Activated gamma-delta T cell (primary cell): ENCODE data around the gene CPAMD8.

Experiments
- DNase-seq: peaks from one replicate; lab custom pipeline; 2025; lab: John Stamatoyannopoulos, UW

Gene CPAMD8

DNA sequence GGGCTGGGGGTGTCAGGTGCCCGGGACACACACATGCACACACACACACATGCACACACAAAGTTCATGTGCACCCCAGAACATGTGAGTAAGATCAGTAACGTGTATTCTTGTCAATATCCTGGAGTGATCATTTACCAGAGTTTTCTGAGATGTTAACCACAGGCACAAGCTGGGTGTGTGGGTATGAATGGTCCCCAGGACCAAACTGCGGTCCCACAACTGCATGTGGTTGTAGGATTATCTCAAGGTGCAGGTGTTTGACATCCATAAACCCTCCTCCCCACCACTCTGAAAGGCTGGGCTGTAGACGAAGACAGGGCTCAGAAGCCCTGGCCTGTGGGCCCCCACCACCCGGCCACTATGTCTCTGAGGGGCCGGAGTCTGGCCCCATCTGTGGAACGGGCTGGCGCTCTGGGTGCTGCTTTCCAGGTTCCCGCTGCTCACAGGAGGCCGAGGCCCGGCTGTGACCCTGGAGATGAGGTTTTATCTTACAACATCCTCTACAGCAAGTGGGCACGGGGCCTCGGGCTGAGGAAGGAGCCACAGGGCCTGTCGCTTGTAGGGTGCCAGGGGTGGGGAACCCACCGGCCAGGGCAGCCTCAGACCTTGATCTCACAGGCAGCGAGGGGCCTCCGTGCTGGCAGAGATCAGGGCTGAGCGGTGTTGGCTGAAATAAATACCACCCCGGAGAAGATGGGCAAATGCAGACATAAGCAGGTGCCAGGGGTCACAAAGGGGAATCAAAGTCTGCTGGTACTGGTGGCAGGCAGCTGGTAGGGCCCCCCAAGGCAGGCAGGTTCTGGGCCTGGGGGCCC lies 133.5 kb downstream of the CPAMD8 start:
- no peak for DNase-seq

DNA sequence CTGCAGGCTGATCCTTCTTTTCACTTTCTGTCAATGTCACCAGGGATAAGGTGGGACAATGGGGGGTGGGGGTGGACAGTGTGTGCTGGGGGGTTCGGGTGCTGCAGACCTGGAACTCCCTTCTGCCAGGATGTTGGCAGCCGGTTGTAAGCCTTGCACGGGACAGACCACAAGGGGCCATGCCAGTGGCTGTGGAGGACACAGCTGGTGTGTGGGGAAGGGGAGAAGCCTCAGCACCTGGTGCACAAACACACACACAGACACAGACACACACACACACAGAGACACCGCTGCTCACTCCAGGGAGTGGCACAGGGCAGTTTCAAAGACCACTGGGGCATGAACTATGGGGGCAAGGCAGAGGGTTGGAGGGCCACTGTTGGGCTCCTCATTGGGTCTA lies 134.2 kb downstream of the CPAMD8 start:
- DNase-seq: no peak

DNA sequence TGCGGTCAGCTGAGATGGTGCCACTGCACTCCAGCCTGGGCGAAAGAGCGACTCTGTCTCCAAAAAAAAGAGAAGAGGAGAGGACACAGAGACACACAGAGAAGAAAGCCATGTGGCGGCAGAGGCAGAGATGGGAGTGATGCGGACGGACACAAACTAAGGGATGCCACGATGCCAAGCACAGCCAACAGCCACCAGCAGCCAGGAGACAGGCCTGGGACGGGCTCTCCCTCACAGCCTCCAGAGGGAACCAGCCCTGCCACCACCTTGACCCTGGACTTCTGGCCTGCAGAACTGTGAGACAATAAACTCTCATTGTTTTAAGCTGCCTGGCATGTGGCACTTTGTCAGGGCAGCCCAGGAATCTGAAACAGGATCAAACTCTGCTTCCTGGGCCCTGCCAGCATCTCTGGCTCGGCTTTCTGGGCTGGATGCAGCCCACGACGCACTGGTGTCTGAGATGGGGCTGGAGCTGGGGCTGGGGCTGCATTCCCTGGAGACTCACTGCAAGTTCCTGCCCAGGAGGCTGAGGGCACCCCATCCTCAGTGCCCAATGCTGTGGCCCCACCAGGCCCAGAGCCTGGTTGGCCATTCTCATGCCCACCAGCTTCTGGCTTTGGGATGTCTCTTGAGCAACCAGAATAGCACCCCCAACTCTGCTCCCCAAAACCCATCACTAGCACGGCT lies 134.8 kb downstream of the CPAMD8 start:
- DNase-seq: no peak

DNA sequence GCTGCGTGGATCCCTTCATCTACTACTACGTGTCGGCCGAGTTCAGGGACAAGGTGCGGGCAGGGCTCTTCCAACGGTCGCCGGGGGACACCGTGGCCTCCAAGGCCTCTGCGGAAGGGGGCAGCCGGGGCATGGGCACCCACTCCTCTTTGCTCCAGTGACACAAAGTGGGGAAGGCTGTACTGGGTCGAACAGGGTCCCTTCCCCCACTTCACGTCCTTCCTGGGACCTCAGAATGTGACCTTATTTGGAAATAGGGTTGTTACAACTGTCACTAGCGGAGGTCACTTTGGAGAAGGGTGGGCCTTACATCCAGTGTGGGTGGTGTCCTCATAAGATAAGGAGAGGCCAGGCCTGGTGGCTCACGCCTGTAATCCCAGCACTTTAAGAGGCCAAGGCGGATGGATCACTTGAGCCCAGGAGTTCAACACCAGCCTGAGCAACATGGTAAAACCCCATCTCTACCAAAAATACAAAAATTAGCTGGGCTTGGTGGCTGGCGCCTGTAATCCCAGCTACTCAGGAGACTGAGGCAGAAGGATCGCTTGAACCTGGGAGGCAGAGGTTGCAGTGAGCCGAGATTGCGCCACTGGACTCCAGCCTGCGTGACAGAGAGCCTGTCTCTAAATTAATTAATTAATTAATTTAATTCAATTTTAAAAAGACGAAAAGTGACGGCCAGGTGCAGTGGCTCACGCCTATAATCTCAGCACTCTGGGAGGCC lies 136.0 kb downstream of the CPAMD8 start:
- DNase-seq: no peak

DNA sequence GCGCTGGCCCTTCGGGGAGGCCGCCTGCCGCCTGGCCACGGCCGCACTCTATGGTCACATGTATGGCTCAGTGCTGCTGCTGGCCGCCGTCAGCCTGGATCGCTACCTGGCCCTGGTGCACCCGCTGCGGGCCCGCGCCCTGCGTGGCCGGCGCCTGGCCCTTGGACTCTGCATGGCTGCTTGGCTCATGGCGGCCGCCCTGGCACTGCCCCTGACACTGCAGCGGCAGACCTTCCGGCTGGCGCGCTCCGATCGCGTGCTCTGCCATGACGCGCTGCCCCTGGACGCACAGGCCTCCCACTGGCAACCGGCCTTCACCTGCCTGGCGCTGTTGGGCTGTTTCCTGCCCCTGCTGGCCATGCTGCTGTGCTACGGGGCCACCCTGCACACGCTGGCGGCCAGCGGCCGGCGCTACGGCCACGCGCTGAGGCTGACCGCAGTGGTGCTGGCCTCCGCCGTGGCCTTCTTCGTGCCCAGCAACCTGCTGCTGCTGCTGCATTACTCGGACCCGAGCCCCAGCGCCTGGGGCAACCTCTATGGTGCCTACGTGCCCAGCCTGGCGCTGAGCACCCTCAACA lies 136.6 kb downstream of the CPAMD8 start:
- no peak for DNase-seq

DNA sequence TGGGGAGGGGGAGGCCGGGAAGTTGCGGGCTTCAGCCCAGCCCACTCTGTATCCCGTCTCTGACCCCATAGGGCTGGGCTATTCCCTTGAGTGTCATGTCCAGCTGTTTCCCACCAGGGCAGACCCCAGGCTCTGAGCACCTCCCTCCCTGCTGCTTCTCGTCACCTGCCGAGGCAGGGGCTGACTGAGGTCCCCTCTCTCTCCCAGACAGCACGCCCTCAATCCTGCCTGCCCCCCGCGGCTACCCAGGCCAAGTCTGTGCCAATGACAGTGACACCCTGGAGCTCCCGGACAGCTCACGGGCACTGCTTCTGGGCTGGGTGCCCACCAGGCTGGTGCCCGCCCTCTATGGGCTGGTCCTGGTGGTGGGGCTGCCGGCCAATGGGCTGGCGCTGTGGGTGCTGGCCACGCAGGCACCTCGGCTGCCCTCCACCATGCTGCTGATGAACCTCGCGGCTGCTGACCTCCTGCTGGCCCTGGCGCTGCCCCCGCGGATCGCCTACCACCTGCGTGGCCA lies 137.2 kb downstream of the CPAMD8 start:
- no peak for DNase-seq

DNA sequence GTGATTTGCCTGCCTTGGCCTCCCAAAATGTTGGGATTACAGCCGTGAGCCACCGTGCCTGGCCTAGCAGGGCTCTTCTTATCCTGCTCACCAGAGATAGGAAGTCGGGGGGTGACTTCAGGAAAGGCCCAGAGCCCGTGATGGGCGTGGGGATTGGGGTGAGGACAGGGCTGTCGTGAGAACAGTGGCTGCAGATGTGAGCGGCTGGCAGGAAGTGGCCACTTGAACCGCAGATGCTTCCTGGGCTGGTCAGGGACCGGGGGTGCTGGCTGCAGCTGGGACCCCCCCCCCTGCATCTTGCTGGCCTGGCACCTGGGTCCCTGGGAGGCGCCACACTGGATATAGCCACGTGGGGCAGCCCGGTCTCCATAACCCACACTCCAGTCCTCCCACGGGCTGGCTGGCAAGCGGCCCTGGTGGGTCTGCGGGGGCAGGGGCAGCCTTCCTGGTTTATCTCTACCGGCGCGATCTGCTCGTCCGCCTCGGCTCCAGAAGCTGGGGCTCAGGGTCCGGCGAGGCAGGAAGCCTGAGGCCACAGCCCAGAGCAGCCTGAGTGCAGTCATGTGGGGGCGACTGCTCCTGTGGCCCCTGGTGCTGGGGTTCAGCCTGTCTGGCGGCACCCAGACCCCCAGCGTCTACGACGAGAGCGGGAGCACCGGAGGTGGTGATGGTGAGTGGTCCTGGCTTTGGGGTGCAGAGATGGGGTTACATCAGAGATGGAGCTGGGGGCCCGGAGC lies 137.8 kb downstream of the CPAMD8 start, which contains the start of gene F2RL3:
Gene F2RL3, plus strand, starts transcription at position 371 of the 737 bp plus-strand sequence. Its CDS starts 191 bp downstream, at position 562.
- DNase-seq: no peak

DNA sequence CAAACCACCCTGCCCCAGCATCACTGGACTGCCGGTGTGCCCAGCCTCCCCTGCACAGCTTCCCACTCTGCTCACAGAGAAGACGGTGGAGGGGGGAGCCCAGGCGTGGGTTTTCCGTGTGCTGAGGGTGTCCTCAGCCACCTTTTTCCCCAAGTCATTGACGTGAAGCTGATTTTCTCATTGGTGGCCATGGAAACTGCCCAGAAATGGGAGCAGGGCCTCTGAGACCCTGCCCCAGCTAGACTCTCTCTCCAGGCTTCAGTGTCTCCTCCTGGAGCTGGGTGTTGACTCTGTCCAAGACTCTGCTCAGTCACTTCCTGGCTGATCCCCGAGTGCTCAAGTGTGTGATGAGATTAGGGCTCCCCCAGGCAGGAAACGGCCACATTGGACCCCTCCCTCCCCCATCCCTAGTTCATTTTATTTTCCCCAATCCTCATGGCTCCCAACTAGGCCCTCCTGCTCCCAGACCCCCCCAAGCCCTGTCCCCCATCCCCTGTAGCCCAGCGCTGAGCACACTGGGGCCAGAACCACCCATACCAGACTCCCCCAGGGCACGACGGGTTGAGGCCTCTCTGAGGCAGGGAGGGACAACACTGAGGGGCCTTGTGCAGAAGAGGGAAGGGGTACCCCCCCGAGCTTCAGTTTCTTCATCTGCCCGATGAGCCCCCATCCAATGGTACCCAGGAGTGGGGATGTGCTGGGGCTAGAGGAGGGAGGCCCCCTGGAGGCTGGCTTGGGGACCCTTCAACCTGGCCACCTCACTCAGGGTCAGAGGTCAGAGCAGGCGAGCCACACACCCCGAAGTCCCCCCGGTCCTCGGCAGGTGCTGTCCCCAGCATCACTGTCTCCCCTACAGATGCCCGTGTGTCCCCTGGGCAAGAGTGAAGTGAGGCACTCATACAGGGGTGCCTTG lies 139.0 kb downstream of the CPAMD8 start:
- DNase-seq: no peak

DNA sequence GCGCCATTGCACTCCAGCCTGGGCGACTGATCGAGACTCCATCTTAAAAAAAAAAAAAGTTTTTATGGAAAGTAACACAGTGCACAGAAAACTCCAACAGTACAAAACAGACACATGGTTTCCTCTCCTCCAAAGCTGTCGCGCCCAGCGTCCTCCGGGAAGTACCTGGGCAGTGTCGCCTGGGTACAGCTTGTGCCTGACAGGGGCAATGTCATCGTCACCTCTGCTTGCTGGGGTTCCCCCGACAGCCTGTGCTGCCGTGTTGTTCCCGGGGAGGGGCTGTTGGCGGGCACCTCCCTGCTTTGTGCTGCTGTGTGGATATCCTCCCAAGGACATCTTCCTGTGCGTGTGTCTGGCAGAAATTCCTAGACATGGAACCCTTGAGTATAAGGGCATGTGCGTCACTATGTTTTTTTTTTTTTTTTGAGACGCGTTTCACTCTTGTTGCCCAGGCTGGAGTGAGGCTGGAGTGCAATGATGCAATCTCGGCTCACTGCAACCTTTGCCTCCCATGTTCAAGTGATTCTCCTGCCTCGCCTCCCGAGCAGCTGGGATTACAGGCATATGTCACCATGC lies 140.2 kb downstream of the CPAMD8 start:
- no peak for DNase-seq

DNA sequence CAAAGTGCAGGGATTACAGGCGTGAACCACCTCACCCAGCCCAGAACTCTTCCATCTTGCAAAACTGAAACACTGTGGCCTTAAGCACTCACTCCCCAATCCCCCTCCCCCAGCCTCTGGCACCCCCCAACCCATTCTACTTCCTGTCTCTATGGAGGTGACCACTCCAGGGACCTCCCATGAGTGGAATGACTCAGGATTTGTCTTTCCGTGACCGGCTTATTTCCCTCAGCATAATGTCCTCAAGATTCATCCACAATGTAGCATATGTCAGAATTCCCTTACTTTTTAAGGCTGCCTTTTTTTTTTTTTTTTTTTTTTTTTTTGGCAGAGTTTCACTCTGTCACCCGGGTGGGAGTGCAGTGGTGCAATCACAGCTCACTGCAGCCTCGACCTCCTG lies 141.4 kb downstream of the CPAMD8 start:
- no peak for DNase-seq

DNA sequence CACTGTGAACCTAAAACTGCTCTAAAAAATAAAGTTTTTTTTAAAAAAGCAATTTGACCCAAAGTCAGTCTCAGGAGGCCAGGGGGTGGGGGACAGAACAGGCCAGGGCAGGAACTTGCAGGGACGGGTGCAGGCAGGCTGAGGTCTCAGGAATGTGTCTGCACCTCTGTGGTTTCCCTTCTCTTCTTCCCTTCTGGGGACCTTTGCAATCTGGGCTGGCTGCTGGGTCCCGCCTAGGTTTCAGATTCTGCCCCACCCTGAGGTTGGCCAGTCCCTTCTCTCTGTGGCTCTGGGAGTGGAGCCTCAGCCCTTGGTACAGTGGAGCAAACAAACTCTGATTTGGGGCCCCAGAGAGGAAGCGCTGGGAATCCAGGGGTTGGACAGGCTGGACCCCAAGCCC lies 143.1 kb downstream of the CPAMD8 start:
- no peak for DNase-seq

DNA sequence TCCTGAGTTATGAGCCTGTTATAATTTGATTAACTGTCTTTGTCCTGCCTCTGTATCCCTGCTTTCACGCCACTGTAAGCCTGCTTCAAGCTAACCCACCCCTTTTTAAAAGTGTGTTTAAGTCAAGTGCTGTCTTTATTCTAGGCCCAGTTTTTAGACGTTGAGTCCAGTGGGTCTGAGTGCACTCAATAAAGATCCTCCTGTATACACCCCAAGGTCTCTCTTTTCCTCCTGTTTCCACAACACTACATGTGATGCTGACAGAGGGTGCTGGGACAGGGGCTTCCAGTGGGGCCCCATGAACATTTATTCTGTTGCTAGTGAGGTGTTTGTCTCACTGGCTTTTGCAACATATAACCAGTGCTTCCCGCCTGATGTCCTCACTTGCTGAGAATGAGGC lies 144.5 kb downstream of the CPAMD8 start:
- no peak for DNase-seq

DNA sequence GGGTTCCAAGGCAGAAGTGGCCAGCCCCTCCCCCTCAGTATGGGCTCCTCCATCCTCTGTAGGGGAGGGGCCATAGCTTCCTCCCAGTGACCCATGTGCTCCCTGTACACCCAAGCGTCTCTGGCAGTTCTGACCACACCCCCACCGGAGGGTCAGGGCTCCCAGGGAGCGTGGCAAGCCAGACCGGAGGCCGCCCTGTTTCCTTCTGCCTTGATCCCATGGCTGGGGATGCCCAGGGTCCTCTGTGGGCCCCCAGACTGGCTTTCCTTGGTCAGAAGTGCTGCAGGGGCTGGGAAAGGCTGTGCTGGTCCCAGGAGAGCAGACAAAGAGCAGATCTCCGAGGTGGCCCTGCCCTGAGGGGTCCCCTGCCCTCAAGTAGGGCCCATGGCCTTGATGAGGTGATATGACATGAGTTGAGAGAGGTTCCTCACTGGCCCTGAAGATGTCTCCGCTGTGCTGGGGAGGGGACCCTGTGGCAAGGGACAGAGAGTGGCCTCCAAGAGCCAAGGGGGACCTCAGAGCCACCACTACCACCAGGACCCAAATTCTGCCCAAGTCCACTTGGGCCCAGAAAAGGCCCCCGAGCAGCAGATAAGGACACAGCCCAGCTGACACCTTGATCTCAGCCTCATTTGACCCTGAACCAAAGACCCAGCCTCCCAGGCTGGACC lies 145.6 kb downstream of the CPAMD8 start:
- DNase-seq: no peak

DNA sequence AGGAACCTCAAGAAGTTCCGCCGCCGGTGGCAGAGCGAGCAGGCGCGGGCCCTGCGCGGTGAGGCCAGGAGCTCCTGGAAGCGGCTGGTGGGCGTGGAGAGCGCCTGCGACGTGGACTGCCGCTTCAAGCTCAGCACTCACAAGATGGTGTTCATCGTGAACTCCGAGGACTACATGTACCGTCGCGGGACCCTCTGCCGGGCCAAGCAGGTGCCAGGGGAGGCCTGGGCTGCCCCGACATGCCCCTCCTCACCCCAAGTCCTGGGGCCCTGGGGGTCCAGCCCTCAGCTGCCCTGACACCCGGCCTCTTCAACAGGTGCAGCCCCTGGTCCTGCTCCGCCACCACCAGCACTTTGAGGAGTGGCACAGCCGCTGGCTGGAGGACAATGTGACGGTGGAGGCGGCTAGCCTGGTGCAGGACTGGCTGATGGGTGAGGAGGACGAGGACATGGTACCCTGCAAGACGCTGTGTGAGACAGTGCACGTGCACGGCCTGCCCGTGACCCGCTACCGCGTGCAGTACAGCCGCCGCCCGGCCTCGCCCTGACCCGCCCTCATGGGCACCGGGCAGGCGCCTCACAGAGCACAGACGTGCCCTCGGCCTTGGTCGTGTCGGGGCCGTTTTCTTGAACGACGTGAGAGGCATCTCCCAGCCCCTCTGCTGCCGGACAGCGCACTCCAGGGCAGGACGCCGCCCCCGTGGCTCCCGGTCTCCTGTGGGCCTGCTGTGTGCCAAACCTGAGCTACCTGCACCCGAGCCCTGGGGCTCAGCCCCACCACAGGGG lies 148.2 kb downstream of the CPAMD8 start:
- no peak for DNase-seq

DNA sequence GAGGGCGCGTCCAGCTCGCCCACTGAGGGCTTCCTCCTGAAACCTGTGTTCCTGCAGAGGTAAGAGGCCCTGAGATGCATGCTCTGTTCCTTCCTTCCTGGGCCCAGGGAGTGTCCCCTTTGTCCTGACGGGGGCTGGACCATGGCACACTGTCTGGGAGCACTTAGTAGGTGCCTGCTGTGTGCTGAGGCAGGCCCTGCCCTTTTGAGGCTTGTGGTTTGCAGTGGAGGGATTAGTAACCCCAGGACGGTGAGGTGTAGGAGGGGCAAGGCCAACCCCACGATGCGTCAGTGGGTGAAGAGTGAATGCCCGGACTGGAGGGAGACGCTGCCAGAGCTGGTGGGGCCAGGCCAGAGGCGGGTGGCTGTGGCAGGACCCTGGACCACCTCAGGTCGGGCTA lies 149.0 kb downstream of the CPAMD8 start:
- no peak for DNase-seq

DNA sequence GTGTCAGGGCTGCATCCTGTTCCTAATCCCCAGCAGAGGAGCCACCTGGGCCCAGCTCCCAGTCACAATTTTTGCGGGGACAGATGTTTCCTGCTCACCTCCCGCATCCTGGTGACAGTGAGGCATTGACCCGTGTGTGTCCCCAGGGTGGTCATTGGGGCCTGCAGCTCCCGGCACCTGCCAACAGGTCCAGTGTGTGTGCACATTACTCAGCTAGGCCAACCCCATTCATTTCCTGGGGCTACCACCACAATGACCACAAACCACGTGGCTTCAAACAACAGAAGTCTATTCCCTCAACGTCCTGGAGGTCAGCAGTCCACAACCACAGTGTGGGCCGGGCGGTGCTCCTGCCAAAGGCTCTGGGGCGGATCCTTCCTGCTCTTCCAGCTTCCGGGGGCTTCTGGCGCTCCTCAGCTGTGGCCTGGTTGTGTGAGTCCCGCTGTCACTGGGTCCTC lies 149.7 kb downstream of the CPAMD8 start:
- DNase-seq: no peak

DNA sequence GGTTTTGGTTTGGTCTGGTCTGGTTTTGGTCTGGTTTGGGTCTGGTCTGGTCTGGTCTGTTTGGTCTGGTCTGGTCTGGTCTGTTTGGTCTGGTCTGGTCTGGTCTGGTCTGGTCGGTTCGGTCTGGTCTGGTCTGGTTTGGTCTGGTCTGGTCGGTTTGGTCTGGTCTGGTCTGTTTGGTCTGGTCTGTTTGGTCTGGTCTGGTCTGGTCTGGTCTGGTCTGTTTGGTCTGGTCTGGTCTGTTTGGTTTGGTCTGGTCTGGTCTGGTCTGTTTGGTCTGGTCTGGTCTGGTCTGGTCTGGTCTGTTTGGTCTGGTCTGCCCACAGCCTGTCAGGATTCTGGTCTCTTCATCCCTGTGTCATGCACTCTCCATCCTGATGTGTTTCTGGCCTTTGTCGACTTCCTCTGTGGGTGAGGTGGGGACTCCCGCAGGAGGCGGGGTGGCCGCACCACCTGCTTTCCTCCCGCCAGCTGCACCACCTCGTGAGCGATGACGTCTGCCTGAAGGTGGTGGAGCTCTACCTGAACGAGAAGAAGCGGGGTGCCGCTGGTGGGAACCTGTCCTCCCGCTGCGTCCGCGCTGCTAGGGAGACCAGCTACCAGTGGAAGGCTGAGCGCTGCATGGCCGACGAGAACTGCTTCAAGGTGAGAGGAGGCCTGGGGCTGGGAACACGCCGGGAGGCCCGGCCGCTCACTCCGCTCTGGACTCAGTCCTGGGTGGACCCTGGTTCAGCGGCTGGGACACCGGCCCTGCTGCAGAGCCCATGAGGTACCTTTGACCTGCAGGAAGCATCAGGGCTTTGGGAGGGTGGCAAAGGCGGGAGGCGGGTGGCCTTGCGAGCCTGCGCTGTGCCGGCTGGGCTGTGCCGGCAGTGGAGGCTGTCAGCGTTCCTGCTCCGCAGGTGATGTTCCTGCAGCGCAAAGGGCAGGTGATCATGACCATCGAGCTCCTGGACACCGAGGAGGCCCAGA lies 150.7 kb downstream of the CPAMD8 start:
- no peak for DNase-seq
